Measurements from ENCODE around the gene TAF15.

TAF15 gene

DNA sequence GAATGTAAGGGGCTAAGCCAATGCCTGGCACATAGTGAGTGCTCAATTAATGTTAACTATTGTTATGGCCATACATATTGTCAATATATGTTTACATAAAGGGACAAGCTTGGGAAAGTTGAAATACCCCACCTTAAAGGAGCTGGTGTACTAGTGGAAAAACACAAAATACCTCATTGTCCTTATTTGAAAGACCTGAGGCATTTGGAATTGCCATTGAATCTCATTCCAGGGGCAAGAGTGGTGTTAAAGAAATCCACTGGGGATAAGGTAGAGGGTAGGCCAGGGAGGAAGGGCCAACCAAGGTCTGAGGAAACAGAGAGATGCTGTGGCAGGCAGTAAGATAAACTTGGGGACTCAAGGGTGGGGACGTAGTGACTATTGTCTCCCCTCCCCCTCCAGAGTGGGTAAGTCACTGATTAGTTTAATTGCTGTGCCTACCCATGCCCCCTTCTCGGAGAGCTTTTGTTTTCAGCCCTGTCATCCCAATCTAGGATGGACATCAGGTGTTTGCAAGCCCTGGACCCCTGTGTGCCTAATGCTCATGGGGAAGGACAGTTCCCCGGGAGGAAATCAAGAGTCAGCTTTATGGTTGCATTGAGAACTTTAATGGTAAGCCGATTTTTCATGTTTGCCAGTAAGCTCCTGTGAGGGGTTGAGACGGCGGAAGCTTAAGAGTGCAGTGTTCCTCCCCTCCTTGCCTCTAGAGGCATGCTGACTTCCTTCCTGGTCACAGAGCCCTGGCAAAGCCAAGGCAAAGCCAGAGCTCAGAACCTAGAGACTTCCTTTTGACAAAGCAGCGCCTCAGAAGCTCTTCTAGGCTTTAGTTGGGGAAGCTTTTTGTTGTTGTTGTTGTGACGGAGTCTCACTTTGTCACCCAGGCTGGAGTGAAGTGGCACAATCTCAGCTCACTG lies 61.9 kb downstream of the TAF15 start:
- DNase-seq (ENCODE audit: low read depth in 1 of 2, low spot score in 1 of 2) = no peak

- DNase-seq (ENCODE audit: low read depth in 1 of 2, low spot score in 1 of 2) = no peak
Observed at GRCh38 chr17:35872196-35872980, 63.1 kb downstream of the TAF15 start.

DNA sequence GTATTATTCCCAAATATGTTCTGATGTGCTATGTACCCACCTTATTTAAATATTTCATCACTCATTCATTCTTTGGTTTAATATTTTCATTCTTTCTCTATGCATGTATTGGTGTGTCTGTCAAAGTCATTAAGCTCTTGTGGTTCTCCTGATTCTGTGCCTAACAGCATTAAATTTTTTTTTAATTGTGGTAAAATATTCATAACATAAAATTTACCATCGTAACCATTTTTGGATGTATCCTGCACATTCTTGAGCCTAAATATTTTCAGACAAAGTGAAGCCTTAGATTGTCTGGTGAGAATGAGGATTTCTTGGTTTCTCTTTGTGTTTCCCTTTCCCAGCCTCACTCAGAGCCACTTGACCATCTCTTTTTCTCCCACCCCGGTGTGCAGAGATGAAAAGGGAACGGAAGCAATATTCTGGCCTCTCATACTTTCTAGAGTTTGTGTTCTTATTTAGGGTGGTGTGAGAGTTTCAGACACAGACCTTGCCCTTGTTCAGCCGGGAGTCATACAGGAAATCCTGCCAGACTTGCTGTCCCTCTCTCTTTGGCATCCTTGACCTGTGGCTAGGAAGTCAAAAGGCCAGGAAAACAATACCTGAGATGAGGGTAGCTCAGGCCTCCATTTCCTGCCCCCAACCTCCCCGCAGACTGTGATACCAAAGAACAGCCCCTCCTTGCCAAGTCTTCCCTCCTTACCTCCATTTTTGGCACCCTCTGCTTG lies 66.0 kb downstream of the TAF15 start:
- DNase-seq (ENCODE audit: low read depth in 1 of 2, low spot score in 1 of 2) = no peak

DNA sequence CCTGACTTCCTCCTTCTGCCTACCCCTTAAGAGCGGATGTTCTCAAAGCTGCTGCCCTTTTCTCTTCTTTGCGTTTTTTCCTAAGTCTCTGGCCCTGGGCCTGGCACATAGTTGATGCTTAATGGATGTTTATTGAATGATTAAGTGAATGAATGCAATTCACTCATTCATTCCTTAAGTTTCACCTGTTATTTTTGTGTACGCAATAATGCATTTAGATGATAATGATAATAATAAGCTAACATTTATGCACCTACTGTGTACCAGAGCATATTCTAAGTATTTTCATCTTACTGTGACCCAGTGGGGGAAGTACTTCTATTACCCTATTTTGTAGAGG lies 66.5 kb downstream of the TAF15 start:
- no peak for DNase-seq (ENCODE audit: low read depth in 1 of 2, low spot score in 1 of 2)

DNA sequence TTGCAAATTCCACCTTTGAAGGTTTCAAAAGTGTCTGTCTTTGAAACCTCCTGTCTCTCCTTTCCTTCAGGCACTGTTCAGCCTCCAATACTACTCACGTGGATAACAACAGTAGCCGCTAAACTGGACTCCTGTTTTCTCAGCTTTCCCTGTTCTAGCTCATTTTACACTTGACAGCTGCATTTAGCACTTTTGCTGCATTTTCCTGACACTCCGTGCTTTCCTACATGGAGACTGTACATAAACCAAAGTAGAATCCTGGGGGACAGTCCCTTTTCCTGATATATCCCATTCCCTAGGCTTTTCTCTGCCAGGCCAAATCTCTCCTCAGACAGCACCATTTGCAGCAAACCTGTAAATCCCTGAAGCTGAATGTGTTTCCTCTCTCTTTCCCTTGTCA lies 67.2 kb downstream of the TAF15 start:
- DNase-seq (ENCODE audit: low read depth in 1 of 2, low spot score in 1 of 2) = no peak

DNA sequence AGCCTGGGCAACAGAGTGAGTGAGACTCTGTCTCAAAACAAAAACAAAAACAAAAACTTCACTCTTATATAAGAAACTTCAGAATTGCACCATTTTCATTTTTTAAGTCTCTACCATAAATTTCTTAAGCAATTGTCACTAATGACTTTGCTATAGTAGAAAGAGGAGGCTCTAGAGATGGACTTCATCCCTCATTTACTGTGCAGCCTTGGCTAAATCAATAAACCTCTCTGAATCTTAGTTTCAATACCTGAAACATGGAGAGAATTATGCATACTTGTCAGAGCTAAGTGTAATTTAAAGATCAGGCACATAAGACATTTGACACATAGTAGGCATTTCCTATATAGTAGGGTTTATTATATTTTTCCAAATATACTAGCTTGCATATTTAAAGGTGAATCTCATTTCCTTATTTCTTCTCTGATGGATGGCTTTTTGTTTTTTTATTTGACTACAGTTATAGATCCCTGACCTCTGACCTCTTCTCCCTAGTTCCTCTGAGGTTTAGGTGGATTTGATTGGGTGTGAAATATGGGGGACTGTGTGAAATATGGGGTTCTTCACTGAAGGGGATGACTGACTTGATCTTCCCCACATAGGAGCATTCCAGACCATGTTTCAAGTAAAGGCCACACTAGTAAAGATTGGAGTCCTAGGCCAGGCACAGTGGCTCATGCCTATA lies 68.2 kb downstream of the TAF15 start:
- DNase-seq (ENCODE audit: low read depth in 1 of 2, low spot score in 1 of 2) = no peak

- no peak for DNase-seq (ENCODE audit: low read depth in 1 of 2, low spot score in 1 of 2)
Observed at GRCh38 chr17:35878361-35878760, 69.1 kb downstream of the TAF15 start.

DNA sequence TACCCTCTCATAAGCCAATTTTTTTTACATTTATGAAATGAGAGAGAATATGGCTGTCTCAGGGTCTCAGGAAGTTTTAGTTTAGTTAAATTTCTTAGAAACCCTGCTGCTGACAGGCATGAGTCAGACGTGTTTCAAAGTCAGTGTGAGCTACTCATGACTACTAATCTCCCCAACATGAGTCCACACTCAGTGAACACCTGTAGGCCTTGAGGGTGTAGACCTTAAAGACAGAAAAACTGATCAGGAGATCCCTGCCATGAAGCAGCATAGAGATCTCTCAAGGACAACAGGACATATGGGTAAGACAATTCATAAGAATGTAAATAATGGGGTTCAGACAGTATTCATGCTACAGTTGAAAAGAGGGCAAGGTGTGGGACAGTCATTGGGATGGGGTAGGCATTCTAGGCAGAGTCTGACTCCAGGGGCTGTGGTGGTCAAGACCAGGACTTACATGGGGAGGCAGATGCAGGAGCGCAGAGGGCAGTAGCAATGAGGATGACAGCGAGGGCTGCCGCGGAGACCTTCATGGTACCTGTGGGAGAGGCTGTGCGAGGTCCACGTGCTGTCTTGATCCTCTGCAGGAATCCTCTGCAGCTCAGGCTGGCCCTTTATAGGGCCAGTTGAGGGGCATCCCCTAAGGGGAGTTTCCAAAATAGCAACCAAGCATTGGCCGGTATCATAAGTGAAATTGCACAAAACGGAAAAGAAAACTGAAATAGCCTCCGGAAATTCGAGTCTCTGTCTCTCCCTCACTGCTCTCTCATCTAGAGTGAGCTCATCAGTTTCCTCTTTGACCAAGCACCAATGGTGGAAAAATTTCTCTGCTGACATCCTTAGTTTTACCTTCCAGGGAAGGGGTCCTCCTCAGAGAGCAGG lies 70.7 kb downstream of the TAF15 start, which contains the start of gene CCL5:
Gene CCL5 (minus strand): TSS at position 588 of the 882 bp plus-strand sequence.
- DNase-seq (ENCODE audit: low read depth in 1 of 2, low spot score in 1 of 2) = peak in 1 of 2 donors; percentile 43

DNA sequence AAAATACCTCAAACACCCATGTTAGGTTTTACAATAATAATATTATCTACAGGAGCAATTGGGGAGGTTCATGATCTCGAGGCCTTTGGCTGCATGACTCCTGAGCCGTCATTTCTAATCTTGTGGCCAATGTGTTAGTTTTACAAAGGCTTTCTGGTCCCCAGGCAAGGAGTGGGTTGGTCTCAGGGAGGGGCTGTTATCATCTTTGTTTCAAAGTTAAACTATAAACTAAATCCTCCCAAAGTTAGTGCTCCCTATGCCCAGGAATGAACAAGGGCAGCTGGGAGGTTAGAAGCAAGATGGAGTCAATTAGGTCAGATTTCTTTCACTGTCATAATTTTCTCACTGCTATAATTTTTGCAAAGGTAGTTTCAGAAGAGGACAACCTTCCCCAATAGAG lies 80.0 kb downstream of the TAF15 start:
- DNase-seq (ENCODE audit: low read depth in 1 of 2, low spot score in 1 of 2) = no peak

DNA sequence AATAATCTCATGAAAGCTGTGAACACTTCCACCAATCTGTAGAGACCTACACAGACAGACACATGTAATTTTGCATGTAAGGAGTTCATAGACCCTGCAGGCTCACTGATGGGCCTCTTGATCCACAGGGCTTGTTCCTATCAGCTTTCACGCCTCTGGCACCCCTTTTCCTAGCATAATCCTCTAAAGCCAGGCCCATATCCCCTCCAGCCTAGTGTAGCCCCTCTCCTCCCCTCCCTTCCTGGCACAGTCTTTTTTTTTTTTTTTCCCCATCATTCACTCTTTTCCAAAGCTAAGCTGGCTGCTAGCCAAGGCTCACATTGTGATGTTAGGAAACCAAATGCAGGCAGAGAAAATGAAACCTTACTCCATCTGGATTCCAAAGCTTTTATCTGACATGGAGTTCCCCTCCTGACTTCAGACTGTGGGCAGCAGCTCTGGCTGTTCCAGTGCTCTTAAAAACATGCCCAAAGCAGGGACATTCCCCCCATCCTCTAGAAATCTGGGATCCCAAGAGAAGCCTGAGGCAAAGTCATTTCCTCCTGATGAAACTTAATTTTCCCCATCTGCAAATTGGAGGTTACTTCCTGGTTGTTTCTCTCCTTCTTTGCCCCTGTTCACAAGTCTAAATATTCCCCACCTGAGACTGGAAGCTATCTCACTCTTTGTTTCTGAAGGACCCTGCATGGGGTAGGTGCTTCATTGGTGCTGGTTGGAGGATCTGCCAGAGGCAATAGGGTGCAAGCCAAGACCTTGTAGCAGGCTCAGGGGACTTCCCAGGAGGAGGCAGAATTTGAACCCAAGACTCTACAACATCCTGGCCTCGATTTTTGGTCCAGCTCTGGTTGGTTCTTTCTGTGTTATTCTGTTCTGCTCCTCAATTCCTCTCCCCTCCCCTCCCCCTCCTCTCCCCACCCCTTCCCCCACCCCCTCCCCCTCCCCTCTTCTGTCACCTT lies 80.8 kb downstream of the TAF15 start:
- no peak for DNase-seq (ENCODE audit: low read depth in 1 of 2, low spot score in 1 of 2)

DNA sequence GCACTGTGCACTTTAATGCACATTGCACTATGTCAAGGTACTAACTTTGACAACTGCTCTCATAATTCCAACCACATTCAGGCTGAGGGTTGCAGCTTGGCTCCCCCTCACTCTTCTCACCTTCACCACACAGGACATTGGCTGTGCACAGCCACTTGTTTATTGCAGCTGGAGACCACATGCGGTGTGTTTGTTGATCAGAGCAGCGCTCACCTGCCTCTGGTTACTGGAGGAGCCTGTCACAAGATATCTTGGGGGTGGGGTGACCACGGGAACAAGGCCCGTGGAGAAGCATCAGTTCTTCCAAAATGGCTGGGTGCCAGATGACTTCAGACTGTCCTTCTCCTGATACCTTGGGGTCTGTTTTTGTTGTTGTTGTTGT lies 81.5 kb downstream of the TAF15 start:
- DNase-seq (ENCODE audit: low read depth in 1 of 2, low spot score in 1 of 2) = peak in 1 of 2 donors; percentile 40

DNA sequence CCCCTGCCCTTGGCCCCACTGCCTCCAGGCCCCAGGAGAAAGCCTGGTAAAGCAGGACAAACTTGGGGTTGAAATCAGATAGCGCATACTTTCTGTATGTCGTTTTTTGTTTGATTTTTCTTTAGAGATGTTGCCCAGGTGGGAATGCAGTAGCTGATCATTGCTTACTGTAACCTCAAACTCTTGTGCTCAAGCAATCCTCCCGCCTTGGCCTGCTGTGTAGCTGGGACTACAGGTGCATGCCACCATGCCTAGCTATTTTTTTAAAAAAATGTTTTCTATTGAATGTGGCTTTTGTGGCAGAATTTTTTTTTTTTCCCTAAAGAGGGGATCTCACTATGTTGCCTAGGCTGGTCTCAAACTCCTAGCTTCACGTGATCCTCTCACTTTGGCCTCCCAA lies 82.0 kb downstream of the TAF15 start:
- no peak for DNase-seq (ENCODE audit: low read depth in 1 of 2, low spot score in 1 of 2)

DNA sequence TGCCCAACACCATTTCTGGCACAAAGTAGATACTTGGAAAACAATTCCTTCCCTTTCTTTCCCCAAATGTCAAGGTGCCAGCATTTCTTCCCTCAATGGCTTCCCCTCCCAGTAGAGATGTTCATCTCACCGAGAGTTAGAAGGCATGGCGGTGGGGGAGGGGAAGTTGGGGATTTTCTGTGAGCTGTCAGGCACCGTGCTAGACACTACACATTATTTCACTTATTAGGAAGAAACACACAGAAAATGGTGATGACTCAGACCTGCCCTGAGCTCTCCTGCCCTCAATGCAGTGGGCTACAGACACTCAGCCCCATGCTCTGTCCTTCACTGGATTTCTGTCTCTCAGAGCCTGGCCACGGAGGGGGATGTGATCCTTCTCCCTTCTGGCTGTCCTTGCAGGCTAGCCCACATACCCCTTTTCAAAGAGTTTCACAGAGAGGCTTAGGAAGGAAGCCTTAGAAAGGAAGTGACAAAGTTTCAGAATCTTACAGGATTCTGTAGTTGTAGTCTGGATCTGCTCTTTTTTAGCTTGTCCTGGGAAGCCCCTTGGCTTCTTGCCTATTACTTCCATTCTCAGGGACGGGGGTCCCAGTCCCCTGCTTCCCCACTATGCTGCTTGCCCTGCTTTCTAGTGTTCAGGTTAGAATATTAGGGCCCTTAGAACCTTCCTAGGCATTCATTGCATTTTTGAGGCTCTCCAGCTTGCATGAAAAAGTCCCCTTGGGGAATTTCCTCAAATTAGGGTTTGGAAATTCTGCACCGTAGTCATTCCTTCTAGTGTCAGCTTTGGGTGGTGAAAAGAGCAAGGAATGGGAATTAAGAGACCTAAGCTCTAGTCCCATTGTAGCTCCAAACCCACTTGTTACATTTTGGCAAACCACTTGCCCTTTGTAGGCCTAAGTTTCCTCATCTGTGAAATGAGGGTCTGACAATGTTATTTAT lies 83.1 kb downstream of the TAF15 start:
- DNase-seq (ENCODE audit: low read depth in 1 of 2, low spot score in 1 of 2) = peak in 1 of 2 donors; percentile 45

- no peak for DNase-seq (ENCODE audit: low read depth in 1 of 2, low spot score in 1 of 2)
Observed at GRCh38 chr17:35893751-35894150, 84.5 kb downstream of the TAF15 start.

GRCh38 chr17:35894206-35894605 lies 84.9 kb downstream of the TAF15 start:
- DNase-seq (ENCODE audit: low read depth in 1 of 2, low spot score in 1 of 2) = no peak

DNA sequence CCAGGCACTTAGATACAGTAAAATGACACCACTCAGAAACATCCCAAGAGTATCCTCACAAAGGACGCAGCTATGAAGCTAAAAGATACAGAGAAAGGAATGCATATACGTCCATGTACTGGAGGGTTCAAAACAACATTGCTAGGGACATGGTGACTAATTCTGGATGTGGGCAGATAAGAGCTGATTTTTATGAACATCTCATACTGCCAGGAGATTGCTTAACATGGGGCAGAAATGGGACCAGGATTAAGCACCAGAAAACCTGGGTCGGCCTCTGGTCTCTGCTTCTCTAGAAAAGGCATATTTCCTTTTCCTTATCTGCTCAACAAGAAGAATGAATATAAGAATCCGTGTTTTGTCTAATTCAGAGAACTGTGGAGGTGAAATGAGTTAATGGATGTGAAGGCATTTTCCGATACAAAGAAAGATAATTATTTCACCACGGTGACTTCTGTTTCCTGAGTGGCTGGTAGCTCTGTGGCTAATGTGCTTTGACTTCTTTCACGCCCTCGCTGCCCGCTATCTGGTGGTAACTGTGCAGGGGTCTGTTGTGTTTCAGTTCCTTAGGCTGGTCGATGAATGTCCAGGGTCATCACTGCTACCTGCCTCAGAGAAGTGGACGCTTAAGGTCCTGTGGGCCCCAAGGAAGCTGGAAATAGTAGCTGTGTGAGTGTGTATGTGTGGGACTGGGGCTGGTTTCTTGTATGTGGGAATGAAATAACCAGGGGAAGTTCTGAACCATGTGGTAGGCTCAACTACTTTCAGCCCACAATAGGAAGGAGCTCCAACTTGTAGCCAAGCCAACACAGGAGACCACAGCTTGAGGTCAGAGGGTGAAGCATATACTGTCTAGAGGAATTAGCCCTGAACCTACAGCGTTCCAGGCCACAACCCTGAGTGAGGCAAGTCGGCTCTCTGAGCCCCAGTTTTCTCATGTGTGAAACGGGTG lies 86.6 kb downstream of the TAF15 start:
- DNase-seq (ENCODE audit: low read depth in 1 of 2, low spot score in 1 of 2) = no peak

Measured in activated T-helper 1 cell treated with anti-CD3 and anti-CD28 coated beads, Interleukin-2, amount 50 U/mL, for 16 hours (primary cell).